H1 (cell line): ENCODE data around the gene POLE. TPM values are rescaled to one million over a fixed set of nuclear protein-coding genes. Genes with fewer than 3 reads are reported as not detected.

ENCODE experiments used
- CTCF ChIA-PET: fragments of 300-600 bp; sonication (Branson Sonifier 250); formaldehyde crosslinking; loops from one replicate; lab custom pipeline; 2021; ENCODE audit not compliant: partially characterized antibody; lab: Charles Lee
- POLR2A ChIA-PET: fragments of 300-600 bp; sonication (Branson Sonifier 250); formaldehyde crosslinking; loops from one replicate; lab custom pipeline; 2021; ENCODE audit warnings: inconsistent platforms; ENCODE audit not compliant: partially characterized antibody; lab: Charles Lee
- DNase-seq, 2 experiments: peaks; one replicate each; pipeline versions ENCODE4 v3.0.0 to v3.0.0-alpha.2; 2010 to 2022; ENCODE audit warnings: low spot score in 2 of 2, low read depth in 1 of 2, mixed read lengths in 1 of 2
- FAIRE-seq: peaks from 2 replicates; lab custom pipeline; 2011; peaks lifted over from hg19 to GRCh38; lab: Jason Lieb, UNC
- H2AFZ ChIP-seq: 2 replicates; pipeline ENCODE4 v1.8.1; 2012; ENCODE audit warnings: low read length, inconsistent platforms
- H2AK5ac ChIP-seq: 2 replicates; pipeline ENCODE4 v1.6.1; 2013; ENCODE audit warnings: low read depth, low read length
- H2BK120ac ChIP-seq: replicated peaks from 2 replicates; pipeline ENCODE3; 2013; ENCODE audit warnings: low read depth, low read length, inconsistent platforms
- H2BK12ac ChIP-seq: 2 replicates; pipeline ENCODE4 v1.6.1; 2013; ENCODE audit warnings: low read depth, low read length
- H2BK15ac ChIP-seq: 2 replicates; pipeline ENCODE4 v1.6.1; 2013; ENCODE audit warnings: low read length
- H2BK20ac ChIP-seq: 2 replicates; pipeline ENCODE4 v1.6.1; 2013; ENCODE audit warnings: low read length
- H2BK5ac ChIP-seq: 2 replicates; pipeline ENCODE4 v1.6.1; 2013; ENCODE audit warnings: low read depth, low read length
- H3K14ac ChIP-seq: 2 replicates; pipeline ENCODE4 v1.6.1; 2013; ENCODE audit warnings: inconsistent platforms; ENCODE audit not compliant: insufficient read length
- H3K18ac ChIP-seq: 2 replicates; pipeline ENCODE4 v1.6.1; 2013; ENCODE audit warnings: low read length; ENCODE audit errors: extremely low read depth
- H3K23ac ChIP-seq: 2 replicates; pipeline ENCODE4 v1.6.1; 2013; ENCODE audit warnings: inconsistent platforms; ENCODE audit not compliant: insufficient read length
- H3K23me2 ChIP-seq: 2 replicates; pipeline ENCODE4 v1.6.1; 2013; ENCODE audit warnings: low read depth, low read length
- H3K27ac ChIP-seq: 2 replicates; pipeline ENCODE4 v1.6.1; 2011; ENCODE audit warnings: low read depth, low read length, inconsistent platforms
- H3K27me3 ChIP-seq, 4 experiments: replicated peaks in 1 of 4; 1 replicate in 1 of 4; 2 replicates in 3 of 4; pipeline versions ENCODE4 v1.6.1 to v1.8.1; 2011 to 2013; ENCODE audit warnings: low read length in 3 of 4, mild to moderate bottlenecking in 3 of 4, inconsistent platforms in 2 of 4, mixed read lengths in 2 of 4, moderate library complexity in 1 of 4; ENCODE audit not compliant: control insufficient read depth in 3 of 4, insufficient read depth in 3 of 4; ENCODE audit errors: extremely low read depth in 1 of 4
- H3K36me3 ChIP-seq, 4 experiments: 2 replicates each; pipeline versions ENCODE4 v1.6.1 to v1.8.1; 2011 to 2013; ENCODE audit warnings: mild to moderate bottlenecking in 4 of 4, low read length in 3 of 4, moderate library complexity in 2 of 4, control low read depth in 1 of 4, inconsistent platforms in 1 of 4; ENCODE audit not compliant: insufficient read depth in 4 of 4, control insufficient read depth in 2 of 4
- H3K4ac ChIP-seq: replicated peaks from 2 replicates; pipeline ENCODE3; 2013; ENCODE audit warnings: low read length, low read depth, mixed read lengths, inconsistent platforms; ENCODE audit not compliant: insufficient read length
- H3K4me1 ChIP-seq, 4 experiments: replicated peaks in 1 of 4; 1 replicate in 1 of 4; 2 replicates in 3 of 4; pipeline versions ENCODE4 v1.6.1 to v1.8.1; 2011 to 2013; ENCODE audit warnings: low read length in 3 of 4, inconsistent platforms in 2 of 4, mixed read lengths in 1 of 4; ENCODE audit not compliant: insufficient read depth in 4 of 4, control insufficient read depth in 3 of 4
- H3K4me2 ChIP-seq, 2 experiments: 2 replicates each; pipeline versions ENCODE4 v1.6.1 to v1.8.1; 2011 to 2013; ENCODE audit warnings: low read depth in 2 of 2, low read length in 2 of 2, control low read depth in 1 of 2, inconsistent platforms in 1 of 2, mild to moderate bottlenecking in 1 of 2; ENCODE audit not compliant: insufficient read depth in 1 of 2
- H3K4me3 ChIP-seq, 4 experiments: fragments of 200-600, 300-600 bp in 1 of 4; sonication (generic), shearing (Covaris generic), sonication (Bioruptor Twin) in 1 of 4; 2 replicates each; pipeline versions ENCODE4 v1.5.1 to v1.8.1; 2011 to 2016; ENCODE audit warnings: low read length in 4 of 4, low read depth in 3 of 4, control low read depth in 2 of 4, inconsistent platforms in 2 of 4, mild to moderate bottlenecking in 2 of 4, mixed read lengths in 1 of 4, moderate library complexity in 1 of 4; ENCODE audit not compliant: insufficient read depth in 2 of 4; ENCODE audit errors: extremely low read depth in 1 of 4
- H3K56ac ChIP-seq: replicated peaks from 2 replicates; pipeline ENCODE3; 2013; ENCODE audit warnings: low read depth, mild to moderate bottlenecking, mixed read lengths, low read length, inconsistent platforms; ENCODE audit not compliant: insufficient read length
- H3K79me1 ChIP-seq: 2 replicates; pipeline ENCODE4 v1.6.1; 2013; ENCODE audit warnings: low read depth, low read length, control low read depth
- H3K79me2 ChIP-seq, 2 experiments: 2 replicates each; pipeline versions ENCODE4 v1.6.1 to v1.8.1; 2012 to 2013; ENCODE audit warnings: low read length in 2 of 2, mild to moderate bottlenecking in 2 of 2, inconsistent platforms in 1 of 2; ENCODE audit not compliant: insufficient read depth in 2 of 2, control insufficient read depth in 1 of 2
- H3K9ac ChIP-seq, 4 experiments: replicated peaks in 1 of 4; 1 replicate in 1 of 4; 2 replicates in 3 of 4; pipeline versions ENCODE4 v1.6.1 to v1.8.1; 2011 to 2013; ENCODE audit warnings: low read depth in 3 of 4, low read length in 3 of 4, control low read depth in 2 of 4, mild to moderate bottlenecking in 2 of 4, moderate library complexity in 2 of 4, inconsistent platforms in 1 of 4; ENCODE audit errors: extremely low read depth in 1 of 4
- H3K9me3 ChIP-seq, 2 experiments: 2 replicates each; pipeline versions ENCODE4 v1.6.1 to v1.8.1; 2012 to 2013; ENCODE audit warnings: mild to moderate bottlenecking in 2 of 2, moderate library complexity in 2 of 2, control low read depth in 1 of 2, inconsistent platforms in 1 of 2, low read depth in 1 of 2, low read length in 1 of 2, mixed read lengths in 1 of 2; ENCODE audit not compliant: insufficient read depth in 2 of 2
- H4K20me1 ChIP-seq, 2 experiments: replicated peaks in 1 of 2; 2 replicates each; pipeline versions ENCODE3 to v1.8.1; 2011 to 2013; ENCODE audit warnings: inconsistent platforms in 2 of 2, low read length in 2 of 2, mild to moderate bottlenecking in 1 of 2; ENCODE audit not compliant: insufficient read depth in 2 of 2, control insufficient read depth in 1 of 2
- H4K5ac ChIP-seq: 2 replicates; pipeline ENCODE4 v1.6.1; 2013; ENCODE audit warnings: low read length, low read depth, mixed read lengths, inconsistent platforms; ENCODE audit not compliant: insufficient read length
- H4K8ac ChIP-seq: 2 replicates; pipeline ENCODE4 v1.8.0; 2013; ENCODE audit warnings: mild to moderate bottlenecking, moderate library complexity, low read length, inconsistent platforms; ENCODE audit not compliant: insufficient read depth; ENCODE audit errors: extremely low read depth
- H4K91ac ChIP-seq: replicated peaks from 2 replicates; pipeline ENCODE3; 2013; ENCODE audit warnings: low read length, mixed read lengths, inconsistent platforms; ENCODE audit not compliant: insufficient read length
- SUZ12 ChIP-seq: fragments of 200-600 bp; sonication (generic); IDR thresholded peaks from 2 replicates; pipeline ENCODE4 v1.6.1; 2012; ENCODE audit warnings: mild to moderate bottlenecking, inconsistent platforms, low read length, moderate library complexity, mixed read lengths
- WGBS, 2 experiments: shearing (Covaris generic) in 1 of 2; methylation state at CpG; one replicate each; pipeline versions ENCODE4 v1.1.6 to v1.1.7; 2013 to 2015; ENCODE audit warnings: low lambda C conversion rate in 2 of 2, mixed read lengths in 2 of 2, inconsistent platforms in 1 of 2, low coverage in 1 of 2, missing lambda C conversion rate in 1 of 2; ENCODE audit not compliant: insufficient replicate concordance in 2 of 2, insufficient coverage in 1 of 2, insufficient read length in 1 of 2; ENCODE audit errors: extremely low coverage in 1 of 2, missing lambda C conversion rate in 1 of 2; 5-methylcytosine and 5-hydroxymethylcytosine counted together
- polyA plus RNA-seq, 7 experiments: library from polyadenylated mRNA; depleted of rRNA in 3 of 7; stranded (reverse) in 5 of 7; unstranded in 2 of 7; fragments of >200 nt in 5 of 7; fragments of 200-250 nt in 2 of 7; gene quantifications; 1 replicate in 5 of 7; 2 replicates in 1 of 7; 4 replicates in 1 of 7; pipeline versions ENCODE4 v1.2.1 to v1.2.3, GENCODE V29; 2011 to 2013; ENCODE audit warnings: missing spikeins in 2 of 7, mixed read lengths in 2 of 7
- total RNA-seq: library from RNA; stranded (reverse); fragmentation: NEBNext Ultra II Directional; extraction: Animal tissue kit (Norgen Biotek cat#: 25700); gene quantifications from 2 replicates; pipeline ENCODE4 v1.2.1, GENCODE V29; 2021

Gene POLE
- total and polyA plus RNA-seq, 2 of the 8 experiments (the other 6 are each of a cell fraction or from before 2014, with no cell fraction given): 59.7 to 115 TPM

DNA sequence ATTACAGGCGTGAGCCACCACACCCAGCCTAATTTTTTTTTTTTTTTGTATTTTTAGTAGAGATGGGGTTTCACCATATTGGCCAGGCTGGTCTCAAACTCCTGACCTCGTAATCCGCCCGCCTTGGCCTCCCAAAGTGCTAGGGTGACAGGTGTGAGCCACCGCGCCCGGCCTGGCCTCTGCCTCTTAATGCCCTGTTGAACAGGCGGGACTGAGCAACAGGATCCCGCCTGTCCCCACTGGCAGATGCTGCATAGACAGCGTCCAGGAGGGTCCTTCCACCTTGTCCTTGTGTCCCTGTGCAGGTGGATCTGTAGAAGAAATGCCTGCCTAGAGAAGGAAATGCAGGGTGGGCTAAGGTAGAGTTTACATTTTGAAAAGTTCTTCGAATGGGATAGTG, 29.2 kb upstream of the POLE start:
- WGBS, 2 experiments: 87% methylated on average over 8 of the region's 11 CpGs; no CpG with 5 or more reads in 1 of the 2 experiments
- Histone ChIP-seq H3K36me3 (peaks cover 18 to 45% (median 37%) of the 10 kb centered on the region in 4 experiments), H3K14ac (no peak overlapping the region), H2AFZ (no peak overlapping the region), H3K27me3 (no peaks in the 10 kb centered on the region; a peak in 1 of 7 replicates), H4K8ac (no peak overlapping the region), H3K79me1 (peaks cover 9% of the 10 kb centered on the region), H3K4me2 (no peak overlapping the region), H4K20me1 (peaks cover 7 to 23% of the 10 kb centered on the region in 2 experiments), H2BK20ac (no peak overlapping the region), H3K9me3 (no peaks in the 10 kb centered on the region), H4K91ac (no peak overlapping the region), H2BK12ac (no peak overlapping the region), H3K4ac (no peak overlapping the region), H2AK5ac (no peak overlapping the region), H3K79me2 (peaks cover 4 to 31% of the 10 kb centered on the region in 2 experiments), H2BK15ac (no peak overlapping the region), H3K4me3 (no peak overlapping the region), H2BK120ac (no peak overlapping the region), H3K9ac (no peak overlapping the region), H3K56ac (no peak overlapping the region), H3K27ac (no peak overlapping the region), H2BK5ac (no peak overlapping the region), H4K5ac (no peak overlapping the region), H3K18ac (no peak overlapping the region), H3K4me1 (no peaks in the 10 kb centered on the region), H3K23me2 (no peaks in the 10 kb centered on the region), H3K23ac (no peak overlapping the region)
- POLR2A ChIA-PET: interaction anchor here (0.8 to 3.2 kb wide), 6 partner anchors 12 to 34 kb away, joined by 3 to 17 read pairs (median 4); no protein-coding TSS in a partner anchor
- DNase-seq: no peak
- TF ChIP-seq SUZ12: no peak
- CTCF ChIA-PET: no interaction called here
- no peak for FAIRE-seq
